ENCODE results near the gene PADI4.

DNA sequence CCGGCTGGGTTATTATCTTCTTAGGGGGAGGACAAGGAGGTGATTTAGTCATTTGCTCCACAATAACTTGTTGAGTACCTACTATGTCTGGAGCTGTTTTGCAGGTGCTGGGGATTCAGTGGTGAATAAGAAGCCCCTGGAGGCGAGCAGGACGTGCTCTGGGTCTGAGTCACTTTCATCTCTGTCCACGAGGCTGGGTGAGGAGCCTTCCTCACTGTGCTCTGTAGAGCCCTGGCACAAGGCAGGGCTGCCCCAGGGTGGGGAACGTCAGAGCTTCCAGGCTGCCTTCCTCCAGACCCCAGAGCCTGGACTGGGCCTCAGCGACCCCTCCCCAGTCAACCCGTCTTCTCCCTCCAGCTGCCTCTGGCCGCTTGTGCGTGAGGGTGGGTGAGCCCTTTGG lies 61.5 kb downstream of the PADI4 start:
- TF ChIP-seq EZH2phosphoT487 (IDR thresholded peaks at IDR 0.05; ENCODE audit: unreplicated experiment) (no peak), EZH2 (IDR thresholded peaks at IDR 0.05; ENCODE audit: low read depth, unreplicated experiment) (no peak), STAT1 (IDR thresholded peaks at IDR 0.05; ENCODE audit: unreplicated experiment) (no peak), NANOG (IDR thresholded peaks at IDR 0.05; ENCODE audit: borderline replicate concordance) (no peak), POLR2AphosphoS5 (IDR thresholded peaks at IDR 0.05; ENCODE audit: low read depth) (no peak), CREB1 (CRISPR knock-in tag; IDR thresholded peaks at IDR 0.05; ENCODE audit: low read depth) (no peak), JUNB (IDR thresholded peaks at IDR 0.05; ENCODE audit: unreplicated experiment) (no peak), ZNF114 (CRISPR knock-in tag; IDR thresholded peaks at IDR 0.05) (no peak), ZNF331 (CRISPR knock-in tag; IDR thresholded peaks at IDR 0.05; ENCODE audit: low read depth) (no peak)
- TF ChIP-seq, protein P1, sequence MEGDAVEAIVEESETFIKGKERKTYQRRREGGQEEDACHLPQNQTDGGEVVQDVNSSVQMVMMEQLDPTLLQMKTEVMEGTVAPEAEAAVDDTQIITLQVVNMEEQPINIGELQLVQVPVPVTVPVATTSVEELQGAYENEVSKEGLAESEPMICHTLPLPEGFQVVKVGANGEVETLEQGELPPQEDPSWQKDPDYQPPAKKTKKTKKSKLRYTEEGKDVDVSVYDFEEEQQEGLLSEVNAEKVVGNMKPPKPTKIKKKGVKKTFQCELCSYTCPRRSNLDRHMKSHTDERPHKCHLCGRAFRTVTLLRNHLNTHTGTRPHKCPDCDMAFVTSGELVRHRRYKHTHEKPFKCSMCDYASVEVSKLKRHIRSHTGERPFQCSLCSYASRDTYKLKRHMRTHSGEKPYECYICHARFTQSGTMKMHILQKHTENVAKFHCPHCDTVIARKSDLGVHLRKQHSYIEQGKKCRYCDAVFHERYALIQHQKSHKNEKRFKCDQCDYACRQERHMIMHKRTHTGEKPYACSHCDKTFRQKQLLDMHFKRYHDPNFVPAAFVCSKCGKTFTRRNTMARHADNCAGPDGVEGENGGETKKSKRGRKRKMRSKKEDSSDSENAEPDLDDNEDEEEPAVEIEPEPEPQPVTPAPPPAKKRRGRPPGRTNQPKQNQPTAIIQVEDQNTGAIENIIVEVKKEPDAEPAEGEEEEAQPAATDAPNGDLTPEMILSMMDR (conservative IDR thresholded peaks at IDR 0.05; ENCODE audit: low read depth in 2 of 2): no peak
- TF ChIP-seq, protein P2, sequence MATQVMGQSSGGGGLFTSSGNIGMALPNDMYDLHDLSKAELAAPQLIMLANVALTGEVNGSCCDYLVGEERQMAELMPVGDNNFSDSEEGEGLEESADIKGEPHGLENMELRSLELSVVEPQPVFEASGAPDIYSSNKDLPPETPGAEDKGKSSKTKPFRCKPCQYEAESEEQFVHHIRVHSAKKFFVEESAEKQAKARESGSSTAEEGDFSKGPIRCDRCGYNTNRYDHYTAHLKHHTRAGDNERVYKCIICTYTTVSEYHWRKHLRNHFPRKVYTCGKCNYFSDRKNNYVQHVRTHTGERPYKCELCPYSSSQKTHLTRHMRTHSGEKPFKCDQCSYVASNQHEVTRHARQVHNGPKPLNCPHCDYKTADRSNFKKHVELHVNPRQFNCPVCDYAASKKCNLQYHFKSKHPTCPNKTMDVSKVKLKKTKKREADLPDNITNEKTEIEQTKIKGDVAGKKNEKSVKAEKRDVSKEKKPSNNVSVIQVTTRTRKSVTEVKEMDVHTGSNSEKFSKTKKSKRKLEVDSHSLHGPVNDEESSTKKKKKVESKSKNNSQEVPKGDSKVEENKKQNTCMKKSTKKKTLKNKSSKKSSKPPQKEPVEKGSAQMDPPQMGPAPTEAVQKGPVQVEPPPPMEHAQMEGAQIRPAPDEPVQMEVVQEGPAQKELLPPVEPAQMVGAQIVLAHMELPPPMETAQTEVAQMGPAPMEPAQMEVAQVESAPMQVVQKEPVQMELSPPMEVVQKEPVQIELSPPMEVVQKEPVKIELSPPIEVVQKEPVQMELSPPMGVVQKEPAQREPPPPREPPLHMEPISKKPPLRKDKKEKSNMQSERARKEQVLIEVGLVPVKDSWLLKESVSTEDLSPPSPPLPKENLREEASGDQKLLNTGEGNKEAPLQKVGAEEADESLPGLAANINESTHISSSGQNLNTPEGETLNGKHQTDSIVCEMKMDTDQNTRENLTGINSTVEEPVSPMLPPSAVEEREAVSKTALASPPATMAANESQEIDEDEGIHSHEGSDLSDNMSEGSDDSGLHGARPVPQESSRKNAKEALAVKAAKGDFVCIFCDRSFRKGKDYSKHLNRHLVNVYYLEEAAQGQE (IDR thresholded peaks at IDR 0.05; ENCODE audit: unreplicated experiment): no peak
- TF ChIP-seq, protein P3, sequence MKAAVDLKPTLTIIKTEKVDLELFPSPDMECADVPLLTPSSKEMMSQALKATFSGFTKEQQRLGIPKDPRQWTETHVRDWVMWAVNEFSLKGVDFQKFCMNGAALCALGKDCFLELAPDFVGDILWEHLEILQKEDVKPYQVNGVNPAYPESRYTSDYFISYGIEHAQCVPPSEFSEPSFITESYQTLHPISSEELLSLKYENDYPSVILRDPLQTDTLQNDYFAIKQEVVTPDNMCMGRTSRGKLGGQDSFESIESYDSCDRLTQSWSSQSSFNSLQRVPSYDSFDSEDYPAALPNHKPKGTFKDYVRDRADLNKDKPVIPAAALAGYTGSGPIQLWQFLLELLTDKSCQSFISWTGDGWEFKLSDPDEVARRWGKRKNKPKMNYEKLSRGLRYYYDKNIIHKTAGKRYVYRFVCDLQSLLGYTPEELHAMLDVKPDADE (IDR thresholded peaks at IDR 0.05): no peak
- TF ChIP-seq, protein P4, sequence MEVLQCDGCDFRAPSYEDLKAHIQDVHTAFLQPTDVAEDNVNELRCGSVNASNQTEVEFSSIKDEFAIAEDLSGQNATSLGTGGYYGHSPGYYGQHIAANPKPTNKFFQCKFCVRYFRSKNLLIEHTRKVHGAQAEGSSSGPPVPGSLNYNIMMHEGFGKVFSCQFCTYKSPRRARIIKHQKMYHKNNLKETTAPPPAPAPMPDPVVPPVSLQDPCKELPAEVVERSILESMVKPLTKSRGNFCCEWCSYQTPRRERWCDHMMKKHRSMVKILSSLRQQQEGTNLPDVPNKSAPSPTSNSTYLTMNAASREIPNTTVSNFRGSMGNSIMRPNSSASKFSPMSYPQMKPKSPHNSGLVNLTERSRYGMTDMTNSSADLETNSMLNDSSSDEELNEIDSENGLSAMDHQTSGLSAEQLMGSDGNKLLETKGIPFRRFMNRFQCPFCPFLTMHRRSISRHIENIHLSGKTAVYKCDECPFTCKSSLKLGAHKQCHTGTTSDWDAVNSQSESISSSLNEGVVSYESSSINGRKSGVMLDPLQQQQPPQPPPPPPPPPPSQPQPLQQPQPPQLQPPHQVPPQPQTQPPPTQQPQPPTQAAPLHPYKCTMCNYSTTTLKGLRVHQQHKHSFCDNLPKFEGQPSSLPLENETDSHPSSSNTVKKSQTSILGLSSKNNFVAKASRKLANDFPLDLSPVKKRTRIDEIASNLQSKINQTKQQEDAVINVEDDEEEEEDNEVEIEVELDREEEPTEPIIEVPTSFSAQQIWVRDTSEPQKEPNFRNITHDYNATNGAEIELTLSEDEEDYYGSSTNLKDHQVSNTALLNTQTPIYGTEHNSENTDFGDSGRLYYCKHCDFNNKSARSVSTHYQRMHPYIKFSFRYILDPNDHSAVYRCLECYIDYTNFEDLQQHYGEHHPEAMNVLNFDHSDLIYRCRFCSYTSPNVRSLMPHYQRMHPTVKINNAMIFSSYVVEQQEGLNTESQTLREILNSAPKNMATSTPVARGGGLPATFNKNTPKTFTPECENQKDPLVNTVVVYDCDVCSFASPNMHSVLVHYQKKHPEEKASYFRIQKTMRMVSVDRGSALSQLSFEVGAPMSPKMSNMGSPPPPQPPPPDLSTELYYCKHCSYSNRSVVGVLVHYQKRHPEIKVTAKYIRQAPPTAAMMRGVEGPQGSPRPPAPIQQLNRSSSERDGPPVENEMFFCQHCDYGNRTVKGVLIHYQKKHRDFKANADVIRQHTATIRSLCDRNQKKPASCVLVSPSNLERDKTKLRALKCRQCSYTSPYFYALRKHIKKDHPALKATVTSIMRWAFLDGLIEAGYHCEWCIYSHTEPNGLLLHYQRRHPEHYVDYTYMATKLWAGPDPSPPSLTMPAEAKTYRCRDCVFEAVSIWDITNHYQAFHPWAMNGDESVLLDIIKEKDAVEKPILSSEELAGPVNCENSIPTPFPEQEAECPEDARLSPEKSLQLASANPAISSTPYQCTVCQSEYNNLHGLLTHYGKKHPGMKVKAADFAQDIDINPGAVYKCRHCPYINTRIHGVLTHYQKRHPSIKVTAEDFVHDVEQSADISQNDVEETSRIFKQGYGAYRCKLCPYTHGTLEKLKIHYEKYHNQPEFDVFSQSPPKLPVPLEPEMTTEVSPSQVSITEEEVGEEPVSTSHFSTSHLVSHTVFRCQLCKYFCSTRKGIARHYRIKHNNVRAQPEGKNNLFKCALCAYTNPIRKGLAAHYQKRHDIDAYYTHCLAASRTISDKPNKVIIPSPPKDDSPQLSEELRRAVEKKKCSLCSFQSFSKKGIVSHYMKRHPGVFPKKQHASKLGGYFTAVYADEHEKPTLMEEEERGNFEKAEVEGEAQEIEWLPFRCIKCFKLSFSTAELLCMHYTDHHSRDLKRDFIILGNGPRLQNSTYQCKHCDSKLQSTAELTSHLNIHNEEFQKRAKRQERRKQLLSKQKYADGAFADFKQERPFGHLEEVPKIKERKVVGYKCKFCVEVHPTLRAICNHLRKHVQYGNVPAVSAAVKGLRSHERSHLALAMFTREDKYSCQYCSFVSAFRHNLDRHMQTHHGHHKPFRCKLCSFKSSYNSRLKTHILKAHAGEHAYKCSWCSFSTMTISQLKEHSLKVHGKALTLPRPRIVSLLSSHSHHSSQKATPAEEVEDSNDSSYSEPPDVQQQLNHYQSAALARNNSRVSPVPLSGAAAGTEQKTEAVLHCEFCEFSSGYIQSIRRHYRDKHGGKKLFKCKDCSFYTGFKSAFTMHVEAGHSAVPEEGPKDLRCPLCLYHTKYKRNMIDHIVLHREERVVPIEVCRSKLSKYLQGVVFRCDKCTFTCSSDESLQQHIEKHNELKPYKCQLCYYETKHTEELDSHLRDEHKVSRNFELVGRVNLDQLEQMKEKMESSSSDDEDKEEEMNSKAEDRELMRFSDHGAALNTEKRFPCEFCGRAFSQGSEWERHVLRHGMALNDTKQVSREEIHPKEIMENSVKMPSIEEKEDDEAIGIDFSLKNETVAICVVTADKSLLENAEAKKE (CRISPR knock-in tag; IDR thresholded peaks at IDR 0.05): no peak

Data from GM23338 (cell line).